ENCODE measurements around the gene F10.

The F10 gene

DNA sequence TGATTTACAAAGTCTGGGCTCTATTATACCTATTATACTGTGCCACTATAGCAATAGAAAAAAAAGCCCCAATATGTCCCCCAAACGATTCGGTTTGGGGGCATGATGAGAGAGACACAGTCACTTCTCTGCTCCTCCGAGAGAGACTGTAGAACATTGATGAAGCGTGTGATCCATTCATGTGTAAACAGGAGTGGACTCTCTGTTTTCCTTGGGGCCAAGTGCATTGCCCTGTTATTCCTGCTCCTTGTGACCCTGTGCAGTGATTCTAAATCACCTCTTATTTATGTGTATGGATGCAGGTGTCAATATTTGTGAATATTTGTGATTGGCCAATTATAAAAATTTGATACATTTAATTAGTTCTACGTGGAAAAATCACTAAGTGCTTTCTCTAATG lies 17.0 kb downstream of the F10 start:
- FAIRE-seq (no peak), DNase-seq (ENCODE audit: insufficient read length) (no peak)
- no peak for TF ChIP-seq POLR2A (IDR thresholded peaks at IDR 0.05; ENCODE audit: low read depth, low read length)
- TF ChIP-seq TAF1 (IDR thresholded peaks at IDR 0.05; ENCODE audit: borderline replicate concordance, low read depth, low read length), result no peak
- TF ChIP-seq POLR2AphosphoS5 (IDR thresholded peaks at IDR 0.05; ENCODE audit: low read depth, low read length), result no peak

GRCh38 chr13:113140677-113141600 lies 18.3 kb downstream of the F10 start:
- TF ChIP-seq POLR2AphosphoS5 (IDR thresholded peaks at IDR 0.05; ENCODE audit: low read depth, low read length) (no peak), TAF1 (IDR thresholded peaks at IDR 0.05; ENCODE audit: borderline replicate concordance, low read depth, low read length) (no peak), POLR2A (IDR thresholded peaks at IDR 0.05; ENCODE audit: low read depth, low read length) (no peak)
- no peak for DNase-seq (ENCODE audit: insufficient read length)

GRCh38 chr13:113141601-113141970 lies 19.0 kb downstream of the F10 start:
- DNase-seq (ENCODE audit: insufficient read length), result no peak
- no peak for FAIRE-seq
- TF ChIP-seq TAF1 (IDR thresholded peaks at IDR 0.05; ENCODE audit: borderline replicate concordance, low read depth, low read length) (no peak), POLR2AphosphoS5 (IDR thresholded peaks at IDR 0.05; ENCODE audit: low read depth, low read length) (no peak), POLR2A (IDR thresholded peaks at IDR 0.05; ENCODE audit: low read depth, low read length) (no peak)

More at GRCh38 chr13:113140677-113141600, 18.3 kb downstream of the F10 start:
- no peak for FAIRE-seq

DNA sequence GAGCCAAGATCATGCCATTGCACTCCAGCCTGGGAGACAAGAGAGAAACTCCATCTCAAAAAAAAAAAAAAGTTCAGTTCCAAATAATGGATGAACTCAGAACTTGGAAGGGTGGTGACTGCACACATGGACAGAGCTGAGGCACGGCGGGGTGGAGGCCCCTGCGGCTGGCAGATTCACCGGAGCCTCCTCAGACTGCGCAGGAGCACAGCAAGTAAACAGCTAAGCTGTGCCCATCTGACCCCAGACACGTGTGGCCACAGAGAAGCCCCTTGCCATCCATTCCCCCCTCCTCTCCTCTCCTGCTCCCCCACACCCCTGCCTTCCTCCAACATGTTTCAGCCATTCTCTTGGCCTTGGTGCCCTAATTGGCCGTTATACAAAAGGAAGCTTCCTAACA lies 20.3 kb downstream of the F10 start:
- FAIRE-seq (no peak), DNase-seq (ENCODE audit: insufficient read length) (no peak)
- TF ChIP-seq POLR2AphosphoS5 (IDR thresholded peaks at IDR 0.05; ENCODE audit: low read depth, low read length), result no peak
- TF ChIP-seq TAF1 (IDR thresholded peaks at IDR 0.05; ENCODE audit: borderline replicate concordance, low read depth, low read length), result no peak
- TF ChIP-seq POLR2A (IDR thresholded peaks at IDR 0.05; ENCODE audit: low read depth, low read length), result no peak

DNA sequence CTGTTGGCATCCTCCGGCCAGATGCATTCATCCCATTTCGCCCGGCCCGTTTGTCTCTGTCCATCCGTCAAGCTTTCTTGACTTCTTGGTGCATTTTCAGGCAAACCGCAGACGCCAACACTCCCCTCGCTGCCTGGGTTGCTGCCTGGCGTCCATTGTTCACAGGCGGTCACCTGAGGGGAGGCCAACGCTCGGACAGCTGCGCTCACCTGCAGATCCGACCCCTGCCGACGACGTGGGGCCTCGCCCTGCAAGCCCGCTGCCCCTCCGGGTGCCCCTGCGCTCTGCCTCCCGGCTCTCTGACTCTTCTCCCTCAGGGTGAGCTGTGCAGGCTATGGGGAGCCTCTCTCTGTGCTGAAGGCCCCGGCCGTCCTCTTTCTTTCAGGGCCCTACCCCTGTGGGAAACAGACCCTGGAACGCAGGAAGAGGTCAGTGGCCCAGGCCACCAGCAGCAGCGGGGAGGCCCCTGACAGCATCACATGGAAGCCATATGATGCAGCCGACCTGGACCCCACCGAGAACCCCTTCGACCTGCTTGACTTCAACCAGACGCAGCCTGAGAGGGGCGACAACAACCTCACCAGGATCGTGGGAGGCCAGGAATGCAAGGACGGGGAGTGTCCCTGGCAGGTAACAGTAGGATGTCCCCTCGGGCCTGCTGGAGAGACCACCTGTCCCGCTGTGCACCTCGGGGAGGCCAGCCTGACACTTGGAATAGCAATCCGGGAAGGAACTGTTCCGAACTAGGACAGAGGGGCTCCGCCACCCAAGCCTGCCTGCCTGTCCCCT lies 21.1 kb downstream of the F10 start:
- no peak for TF ChIP-seq TAF1 (IDR thresholded peaks at IDR 0.05; ENCODE audit: borderline replicate concordance, low read depth, low read length)
- no peak for TF ChIP-seq POLR2AphosphoS5 (IDR thresholded peaks at IDR 0.05; ENCODE audit: low read depth, low read length)
- TF ChIP-seq POLR2A (IDR thresholded peaks at IDR 0.05; ENCODE audit: low read depth, low read length), result no peak
- DNase-seq (ENCODE audit: insufficient read length) (no peak), FAIRE-seq (no peak)

GRCh38 chr13:113144255-113144629 lies 21.6 kb downstream of the F10 start:
- TF ChIP-seq POLR2A (IDR thresholded peaks at IDR 0.05; ENCODE audit: low read depth, low read length), result no peak
- no peak for TF ChIP-seq POLR2AphosphoS5 (IDR thresholded peaks at IDR 0.05; ENCODE audit: low read depth, low read length)
- TF ChIP-seq TAF1 (IDR thresholded peaks at IDR 0.05; ENCODE audit: borderline replicate concordance, low read depth, low read length), result no peak
- DNase-seq (ENCODE audit: insufficient read length) (no peak), FAIRE-seq (no peak)

DNA sequence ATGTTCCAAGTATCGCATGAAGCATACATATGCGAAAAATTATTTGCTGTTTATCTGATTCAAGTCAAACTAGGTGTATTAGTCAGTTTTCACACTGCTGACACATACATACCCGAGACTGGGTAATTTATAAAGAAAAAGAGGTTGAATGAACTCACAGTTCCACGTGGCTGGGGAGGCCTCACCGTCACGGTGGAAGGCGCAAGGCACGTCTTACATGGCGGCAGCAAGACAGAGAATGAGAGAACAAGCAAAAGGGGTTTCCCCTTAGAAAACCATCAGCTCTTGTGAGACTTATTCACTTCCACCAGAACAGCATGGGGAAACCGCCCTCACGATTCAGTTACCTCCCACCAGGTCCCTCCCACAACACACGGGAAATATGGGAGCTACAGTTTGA lies 22.9 kb downstream of the F10 start:
- TF ChIP-seq POLR2A (IDR thresholded peaks at IDR 0.05; ENCODE audit: low read depth, low read length) (no peak), POLR2AphosphoS5 (IDR thresholded peaks at IDR 0.05; ENCODE audit: low read depth, low read length) (no peak), TAF1 (IDR thresholded peaks at IDR 0.05; ENCODE audit: borderline replicate concordance, low read depth, low read length) (no peak)
- DNase-seq (ENCODE audit: insufficient read length) (no peak), FAIRE-seq (no peak)

GRCh38 chr13:113145911-113146598 lies 23.5 kb downstream of the F10 start:
- DNase-seq (ENCODE audit: insufficient read length), result no peak
- TF ChIP-seq TAF1 (IDR thresholded peaks at IDR 0.05; ENCODE audit: borderline replicate concordance, low read depth, low read length), result no peak

GRCh38 chr13:113146750-113147149 lies 24.2 kb downstream of the F10 start:
- DNase-seq (ENCODE audit: insufficient read length) (no peak), FAIRE-seq (no peak)
- TF ChIP-seq POLR2AphosphoS5 (IDR thresholded peaks at IDR 0.05; ENCODE audit: low read depth, low read length) (no peak), TAF1 (IDR thresholded peaks at IDR 0.05; ENCODE audit: borderline replicate concordance, low read depth, low read length) (no peak), POLR2A (IDR thresholded peaks at IDR 0.05; ENCODE audit: low read depth, low read length) (no peak)

More at GRCh38 chr13:113145911-113146598, 23.5 kb downstream of the F10 start:
- FAIRE-seq, result no peak

GRCh38 chr13:113147206-113147605 lies 24.6 kb downstream of the F10 start:
- DNase-seq (ENCODE audit: insufficient read length) (no peak), FAIRE-seq (no peak)
- TF ChIP-seq TAF1 (IDR thresholded peaks at IDR 0.05; ENCODE audit: borderline replicate concordance, low read depth, low read length), result no peak
- no peak for TF ChIP-seq POLR2AphosphoS5 (IDR thresholded peaks at IDR 0.05; ENCODE audit: low read depth, low read length)
- no peak for TF ChIP-seq POLR2A (IDR thresholded peaks at IDR 0.05; ENCODE audit: low read depth, low read length)

DNA sequence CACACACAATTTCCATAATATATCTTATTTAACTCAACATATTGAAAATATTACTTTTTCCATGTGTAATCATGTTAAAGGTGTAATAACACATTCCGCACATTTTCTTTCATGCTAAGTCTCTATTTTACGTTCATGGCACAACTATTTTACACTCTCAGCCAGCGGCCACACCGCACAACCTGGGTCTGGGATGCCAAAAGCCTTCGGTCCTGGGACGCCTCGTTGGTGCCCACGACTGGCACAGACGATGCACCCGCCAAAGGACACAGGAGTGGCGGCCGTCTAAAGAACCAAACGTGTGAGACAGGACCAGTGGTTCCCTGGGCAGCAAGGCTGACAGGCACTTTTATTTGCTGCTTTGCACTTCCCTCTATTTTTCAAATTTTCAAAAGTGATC lies 25.8 kb downstream of the F10 start:
- DNase-seq (ENCODE audit: insufficient read length), result no peak
- no peak for FAIRE-seq

More for the DNA sequence above, 25.8 kb downstream of the F10 start:
- TF ChIP-seq POLR2AphosphoS5 (IDR thresholded peaks at IDR 0.05; ENCODE audit: low read depth, low read length) (no peak), TAF1 (IDR thresholded peaks at IDR 0.05; ENCODE audit: borderline replicate concordance, low read depth, low read length) (no peak), POLR2A (IDR thresholded peaks at IDR 0.05; ENCODE audit: low read depth, low read length) (no peak)
